Measurements from ENCODE around the gene ZNF555. TPM values are rescaled to one million over a fixed set of nuclear protein-coding genes. Genes with fewer than 3 reads are reported as not detected.

ZNF555 gene
- total and polyA plus RNA-seq, 9 of the 15 experiments (the other 6 are each of a cell fraction or from before 2014, with no cell fraction given): 2.0 to 6.7 (median 5.4) TPM

DNA sequence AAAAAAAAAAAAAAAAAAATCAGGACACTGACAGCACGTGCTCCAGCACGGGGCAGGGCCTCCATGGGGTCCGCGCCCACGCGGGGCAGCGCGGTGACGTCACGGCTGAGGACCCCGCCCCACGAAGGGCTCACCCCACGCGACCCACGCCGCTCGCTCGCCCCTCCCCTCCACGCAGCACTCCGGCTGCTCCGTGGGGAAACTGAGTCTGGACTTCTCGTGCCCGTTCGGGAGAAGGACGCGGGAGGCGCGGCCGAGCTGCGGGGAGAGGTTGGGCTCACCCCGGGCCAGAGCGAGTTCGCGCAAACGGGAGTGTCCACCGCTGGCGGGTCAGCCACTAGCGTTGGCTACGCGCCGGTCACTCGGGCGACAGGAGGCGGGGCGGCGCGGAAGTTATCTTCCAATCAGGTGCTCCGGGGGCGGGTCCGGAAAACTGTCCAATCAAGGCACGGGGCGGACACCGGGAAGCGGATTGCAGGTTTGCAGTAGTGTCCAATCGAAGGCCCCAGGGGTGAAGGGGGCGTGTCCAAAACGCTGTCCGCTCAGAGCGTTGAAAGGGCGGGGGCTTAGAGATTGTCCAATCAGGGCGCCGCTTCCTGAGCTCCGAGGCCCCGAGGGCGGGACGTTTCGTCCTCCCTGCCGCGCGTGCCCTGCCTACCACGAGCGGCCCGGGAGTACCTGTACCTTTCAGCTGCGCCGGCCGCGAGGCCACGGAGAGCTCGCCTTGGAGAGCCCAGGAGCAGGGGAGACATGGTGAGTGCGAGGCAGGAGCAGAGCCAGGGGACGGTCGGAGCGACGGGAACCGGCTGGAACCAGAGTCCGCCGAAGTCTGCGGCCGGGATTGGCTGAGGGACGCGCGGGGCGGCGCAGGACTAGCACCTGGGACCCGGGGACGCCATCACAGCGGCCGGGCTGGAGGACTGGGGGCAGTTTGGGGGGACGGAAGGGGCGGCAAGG, 59.3 kb downstream of the ZNF555 start, which contains the start of gene ZNF57 (continued):
- TF ChIP-seq FUS (optimal IDR thresholded peaks at IDR 0.05; ENCODE audit: low read depth, low read length) (no peak), MTA1 (IDR thresholded peaks at IDR 0.05; ENCODE audit: borderline replicate concordance) (0 out of 2 replicates have a peak, but pooled peaks have one; percentile 40), FOXJ2 (tag; IDR thresholded peaks at IDR 0.05) (no peak), IFI16 (CRISPR knock-in tag; IDR thresholded peaks at IDR 0.05) (no peak), LEF1 (IDR thresholded peaks at IDR 0.05) (0 out of 2 replicates have a peak, but pooled peaks have one; percentile 33), ZNF764 (CRISPR knock-in tag; IDR thresholded peaks at IDR 0.05; ENCODE audit: low read depth) (no peak), MTA2 (IDR thresholded peaks at IDR 0.05; ENCODE audit: low read depth) (no peak), SMARCE1 (IDR thresholded peaks at IDR 0.05) (no peak)
- TF ChIP-seq, protein P1, sequence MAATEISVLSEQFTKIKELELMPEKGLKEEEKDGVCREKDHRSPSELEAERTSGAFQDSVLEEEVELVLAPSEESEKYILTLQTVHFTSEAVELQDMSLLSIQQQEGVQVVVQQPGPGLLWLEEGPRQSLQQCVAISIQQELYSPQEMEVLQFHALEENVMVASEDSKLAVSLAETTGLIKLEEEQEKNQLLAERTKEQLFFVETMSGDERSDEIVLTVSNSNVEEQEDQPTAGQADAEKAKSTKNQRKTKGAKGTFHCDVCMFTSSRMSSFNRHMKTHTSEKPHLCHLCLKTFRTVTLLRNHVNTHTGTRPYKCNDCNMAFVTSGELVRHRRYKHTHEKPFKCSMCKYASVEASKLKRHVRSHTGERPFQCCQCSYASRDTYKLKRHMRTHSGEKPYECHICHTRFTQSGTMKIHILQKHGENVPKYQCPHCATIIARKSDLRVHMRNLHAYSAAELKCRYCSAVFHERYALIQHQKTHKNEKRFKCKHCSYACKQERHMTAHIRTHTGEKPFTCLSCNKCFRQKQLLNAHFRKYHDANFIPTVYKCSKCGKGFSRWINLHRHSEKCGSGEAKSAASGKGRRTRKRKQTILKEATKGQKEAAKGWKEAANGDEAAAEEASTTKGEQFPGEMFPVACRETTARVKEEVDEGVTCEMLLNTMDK (IDR thresholded peaks at IDR 0.05; ENCODE audit: borderline replicate concordance, insufficient read depth, low read depth, low read length, poor library complexity, severe bottlenecking): no peak
- TF ChIP-seq, protein P2, sequence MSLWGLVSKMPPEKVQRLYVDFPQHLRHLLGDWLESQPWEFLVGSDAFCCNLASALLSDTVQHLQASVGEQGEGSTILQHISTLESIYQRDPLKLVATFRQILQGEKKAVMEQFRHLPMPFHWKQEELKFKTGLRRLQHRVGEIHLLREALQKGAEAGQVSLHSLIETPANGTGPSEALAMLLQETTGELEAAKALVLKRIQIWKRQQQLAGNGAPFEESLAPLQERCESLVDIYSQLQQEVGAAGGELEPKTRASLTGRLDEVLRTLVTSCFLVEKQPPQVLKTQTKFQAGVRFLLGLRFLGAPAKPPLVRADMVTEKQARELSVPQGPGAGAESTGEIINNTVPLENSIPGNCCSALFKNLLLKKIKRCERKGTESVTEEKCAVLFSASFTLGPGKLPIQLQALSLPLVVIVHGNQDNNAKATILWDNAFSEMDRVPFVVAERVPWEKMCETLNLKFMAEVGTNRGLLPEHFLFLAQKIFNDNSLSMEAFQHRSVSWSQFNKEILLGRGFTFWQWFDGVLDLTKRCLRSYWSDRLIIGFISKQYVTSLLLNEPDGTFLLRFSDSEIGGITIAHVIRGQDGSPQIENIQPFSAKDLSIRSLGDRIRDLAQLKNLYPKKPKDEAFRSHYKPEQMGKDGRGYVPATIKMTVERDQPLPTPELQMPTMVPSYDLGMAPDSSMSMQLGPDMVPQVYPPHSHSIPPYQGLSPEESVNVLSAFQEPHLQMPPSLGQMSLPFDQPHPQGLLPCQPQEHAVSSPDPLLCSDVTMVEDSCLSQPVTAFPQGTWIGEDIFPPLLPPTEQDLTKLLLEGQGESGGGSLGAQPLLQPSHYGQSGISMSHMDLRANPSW (CRISPR knock-in tag; IDR thresholded peaks at IDR 0.05): no peak; the same call in 1 of the 2 replicates
- TF ChIP-seq, protein P3, sequence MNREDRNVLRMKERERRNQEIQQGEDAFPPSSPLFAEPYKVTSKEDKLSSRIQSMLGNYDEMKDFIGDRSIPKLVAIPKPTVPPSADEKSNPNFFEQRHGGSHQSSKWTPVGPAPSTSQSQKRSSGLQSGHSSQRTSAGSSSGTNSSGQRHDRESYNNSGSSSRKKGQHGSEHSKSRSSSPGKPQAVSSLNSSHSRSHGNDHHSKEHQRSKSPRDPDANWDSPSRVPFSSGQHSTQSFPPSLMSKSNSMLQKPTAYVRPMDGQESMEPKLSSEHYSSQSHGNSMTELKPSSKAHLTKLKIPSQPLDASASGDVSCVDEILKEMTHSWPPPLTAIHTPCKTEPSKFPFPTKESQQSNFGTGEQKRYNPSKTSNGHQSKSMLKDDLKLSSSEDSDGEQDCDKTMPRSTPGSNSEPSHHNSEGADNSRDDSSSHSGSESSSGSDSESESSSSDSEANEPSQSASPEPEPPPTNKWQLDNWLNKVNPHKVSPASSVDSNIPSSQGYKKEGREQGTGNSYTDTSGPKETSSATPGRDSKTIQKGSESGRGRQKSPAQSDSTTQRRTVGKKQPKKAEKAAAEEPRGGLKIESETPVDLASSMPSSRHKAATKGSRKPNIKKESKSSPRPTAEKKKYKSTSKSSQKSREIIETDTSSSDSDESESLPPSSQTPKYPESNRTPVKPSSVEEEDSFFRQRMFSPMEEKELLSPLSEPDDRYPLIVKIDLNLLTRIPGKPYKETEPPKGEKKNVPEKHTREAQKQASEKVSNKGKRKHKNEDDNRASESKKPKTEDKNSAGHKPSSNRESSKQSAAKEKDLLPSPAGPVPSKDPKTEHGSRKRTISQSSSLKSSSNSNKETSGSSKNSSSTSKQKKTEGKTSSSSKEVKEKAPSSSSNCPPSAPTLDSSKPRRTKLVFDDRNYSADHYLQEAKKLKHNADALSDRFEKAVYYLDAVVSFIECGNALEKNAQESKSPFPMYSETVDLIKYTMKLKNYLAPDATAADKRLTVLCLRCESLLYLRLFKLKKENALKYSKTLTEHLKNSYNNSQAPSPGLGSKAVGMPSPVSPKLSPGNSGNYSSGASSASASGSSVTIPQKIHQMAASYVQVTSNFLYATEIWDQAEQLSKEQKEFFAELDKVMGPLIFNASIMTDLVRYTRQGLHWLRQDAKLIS (CRISPR knock-in tag; IDR thresholded peaks at IDR 0.05): no peak
- TF ChIP-seq, protein P4, sequence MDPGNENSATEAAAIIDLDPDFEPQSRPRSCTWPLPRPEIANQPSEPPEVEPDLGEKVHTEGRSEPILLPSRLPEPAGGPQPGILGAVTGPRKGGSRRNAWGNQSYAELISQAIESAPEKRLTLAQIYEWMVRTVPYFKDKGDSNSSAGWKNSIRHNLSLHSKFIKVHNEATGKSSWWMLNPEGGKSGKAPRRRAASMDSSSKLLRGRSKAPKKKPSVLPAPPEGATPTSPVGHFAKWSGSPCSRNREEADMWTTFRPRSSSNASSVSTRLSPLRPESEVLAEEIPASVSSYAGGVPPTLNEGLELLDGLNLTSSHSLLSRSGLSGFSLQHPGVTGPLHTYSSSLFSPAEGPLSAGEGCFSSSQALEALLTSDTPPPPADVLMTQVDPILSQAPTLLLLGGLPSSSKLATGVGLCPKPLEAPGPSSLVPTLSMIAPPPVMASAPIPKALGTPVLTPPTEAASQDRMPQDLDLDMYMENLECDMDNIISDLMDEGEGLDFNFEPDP (CRISPR knock-in tag; IDR thresholded peaks at IDR 0.05): no peak
- TF ChIP-seq, protein P5, sequence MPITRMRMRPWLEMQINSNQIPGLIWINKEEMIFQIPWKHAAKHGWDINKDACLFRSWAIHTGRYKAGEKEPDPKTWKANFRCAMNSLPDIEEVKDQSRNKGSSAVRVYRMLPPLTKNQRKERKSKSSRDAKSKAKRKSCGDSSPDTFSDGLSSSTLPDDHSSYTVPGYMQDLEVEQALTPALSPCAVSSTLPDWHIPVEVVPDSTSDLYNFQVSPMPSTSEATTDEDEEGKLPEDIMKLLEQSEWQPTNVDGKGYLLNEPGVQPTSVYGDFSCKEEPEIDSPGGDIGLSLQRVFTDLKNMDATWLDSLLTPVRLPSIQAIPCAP (CRISPR knock-in tag; IDR thresholded peaks at IDR 0.05; ENCODE audit: borderline replicate concordance): peak; percentile 86; the same call in 1 of the 2 replicates

Data from K562 (cell line).